Embryonic facial prominence (tissue), 1 donor: Measurements from ENCODE around the gene CCNDBP1.
"Not testable (repeated sequence)": the region's sequence is repeated elsewhere in the genome, so short reads cannot be mapped to it uniquely, and the experiment has no call there.

ENCODE experiments used
- DNase-seq: peaks from one replicate; pipeline ENCODE4 v3.0.0-alpha.2; 2016; ENCODE audit errors: extremely low spot score

Gene CCNDBP1

GRCh38 chr15:43214592-43215295 lies 29.5 kb downstream of the CCNDBP1 start:
- no peak for DNase-seq

GRCh38 chr15:43215961-43216360 lies 30.8 kb downstream of the CCNDBP1 start:
- no peak for DNase-seq

DNA sequence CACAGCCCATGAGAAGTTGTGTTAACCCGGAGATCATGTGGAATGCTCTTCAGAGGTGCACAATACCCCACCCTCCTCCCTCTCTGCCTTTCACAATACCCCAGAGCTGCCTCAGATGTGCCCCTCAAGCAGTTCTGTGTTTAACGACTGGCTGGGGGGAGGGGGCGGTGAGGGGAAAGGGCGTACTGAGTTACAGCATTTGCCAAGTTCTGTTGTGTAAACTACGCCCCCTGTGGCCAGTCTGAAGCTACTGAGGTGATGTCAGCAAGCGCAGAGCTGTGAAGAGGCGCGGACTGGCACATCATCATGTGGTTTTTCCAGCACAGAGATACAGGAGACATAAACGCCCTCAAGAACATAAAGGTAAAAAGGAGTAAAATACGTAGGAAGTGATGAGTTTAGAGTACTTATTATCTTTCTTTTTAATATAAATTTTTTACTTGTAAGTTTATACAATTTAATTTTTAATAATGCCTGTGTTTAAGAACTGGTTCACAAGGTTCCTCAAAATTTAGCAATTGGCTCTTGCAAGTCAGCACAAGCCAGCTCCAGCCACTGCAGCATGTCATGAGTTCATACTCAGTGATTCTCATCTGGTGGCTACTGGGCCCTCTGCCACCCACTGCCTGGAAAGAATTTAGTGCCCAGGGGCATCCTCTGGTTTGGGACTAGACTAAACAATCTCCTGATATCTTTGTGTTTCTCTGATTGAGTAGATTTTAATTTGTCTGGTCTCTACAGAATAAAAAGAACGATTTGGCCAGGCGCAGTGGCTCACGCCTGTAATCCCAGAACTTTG lies 33.9 kb downstream of the CCNDBP1 start:
- no peak for DNase-seq

GRCh38 chr15:43219929-43220928 lies 35.0 kb downstream of the CCNDBP1 start:
- DNase-seq, result no peak

DNA sequence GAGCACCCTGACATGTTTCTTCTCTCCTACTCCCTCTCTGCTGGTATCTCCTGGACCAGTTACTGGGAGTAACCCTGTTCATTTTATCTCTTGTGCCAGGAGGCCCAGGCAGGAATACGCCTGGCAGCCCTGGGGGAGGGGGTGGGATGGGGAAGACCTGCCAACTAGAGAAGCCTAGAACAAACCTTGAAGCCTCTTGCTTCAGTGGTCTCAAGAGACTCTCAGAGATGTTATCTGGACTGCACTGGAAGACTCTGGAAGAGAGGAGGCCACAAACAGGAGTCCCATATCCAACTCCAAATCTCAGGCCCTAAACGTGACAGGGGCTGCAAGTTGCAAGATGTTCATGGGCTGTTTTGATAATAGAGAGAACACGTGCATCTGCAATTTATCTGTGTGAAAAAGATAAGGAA lies 35.8 kb downstream of the CCNDBP1 start, which contains the start of gene EPB42:
Gene EPB42, minus strand, starts transcription at position 28 of the 413 bp plus-strand sequence. CDS start 193 bp downstream, outside the sequence.
- DNase-seq, result no peak

GRCh38 chr15:43221422-43221821 lies 36.2 kb downstream of the CCNDBP1 start:
- DNase-seq, result no peak

DNA sequence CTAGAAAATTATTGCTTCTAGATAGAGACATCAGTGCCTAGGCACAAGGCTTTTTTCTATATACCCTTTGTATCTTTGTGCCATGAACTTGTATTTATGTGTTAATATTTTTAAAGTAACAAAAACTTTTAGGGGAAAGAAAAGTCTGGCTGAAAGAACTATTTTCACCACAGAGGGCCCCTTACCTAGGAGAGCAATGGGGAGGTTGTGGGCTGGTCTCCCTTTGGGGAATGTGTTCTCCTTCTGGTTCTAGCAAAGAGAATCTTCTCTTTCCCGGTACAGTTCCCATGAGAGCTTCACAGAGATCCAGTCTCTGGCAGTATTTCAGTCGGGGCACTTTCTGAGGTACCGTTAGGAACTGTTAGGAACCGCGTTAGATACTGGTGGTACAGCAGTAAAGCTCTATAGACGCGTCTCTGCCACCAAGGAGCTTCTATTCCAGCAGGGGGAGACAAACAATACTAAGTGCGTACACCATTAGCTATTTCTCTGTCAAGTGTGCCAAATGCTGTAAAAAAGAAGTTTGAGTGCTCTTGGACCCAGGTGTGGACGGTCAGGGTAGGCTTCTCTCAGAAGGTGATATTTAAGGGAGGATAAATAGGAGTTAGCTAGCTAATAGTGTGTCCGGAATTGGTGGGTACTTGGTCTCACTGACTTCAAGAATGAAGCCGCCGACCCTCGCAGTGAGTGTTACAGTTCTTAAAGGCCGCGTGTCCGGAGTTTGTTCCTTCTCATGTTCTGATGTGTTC lies 40.2 kb downstream of the CCNDBP1 start:
- DNase-seq, result no peak

GRCh38 chr15:43225950-43226255 lies 40.7 kb downstream of the CCNDBP1 start:
- DNase-seq, result not testable (repeated sequence)

- no peak for DNase-seq
Measured at GRCh38 chr15:43226436-43227305, 41.5 kb downstream of the CCNDBP1 start.

DNA sequence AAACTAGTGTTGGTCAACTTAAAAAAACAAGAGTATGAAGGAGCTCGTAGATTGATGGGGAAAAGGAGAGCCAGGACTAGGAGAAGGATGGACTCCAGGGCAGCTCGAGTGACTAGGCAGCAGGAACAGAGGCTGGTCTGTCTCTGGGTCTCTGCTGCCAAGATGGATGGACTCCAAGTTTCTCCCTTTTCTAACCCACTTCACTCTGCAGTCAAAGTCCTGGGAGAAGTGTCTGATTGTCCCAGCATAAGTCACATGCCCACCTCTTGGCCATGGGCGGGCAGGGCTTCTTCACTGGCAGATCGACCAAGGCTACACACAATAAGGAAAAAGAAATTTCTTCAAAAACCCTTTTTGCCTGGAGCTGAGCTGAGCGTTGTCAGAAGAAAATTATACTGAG lies 44.8 kb downstream of the CCNDBP1 start:
- DNase-seq, result no peak

DNA sequence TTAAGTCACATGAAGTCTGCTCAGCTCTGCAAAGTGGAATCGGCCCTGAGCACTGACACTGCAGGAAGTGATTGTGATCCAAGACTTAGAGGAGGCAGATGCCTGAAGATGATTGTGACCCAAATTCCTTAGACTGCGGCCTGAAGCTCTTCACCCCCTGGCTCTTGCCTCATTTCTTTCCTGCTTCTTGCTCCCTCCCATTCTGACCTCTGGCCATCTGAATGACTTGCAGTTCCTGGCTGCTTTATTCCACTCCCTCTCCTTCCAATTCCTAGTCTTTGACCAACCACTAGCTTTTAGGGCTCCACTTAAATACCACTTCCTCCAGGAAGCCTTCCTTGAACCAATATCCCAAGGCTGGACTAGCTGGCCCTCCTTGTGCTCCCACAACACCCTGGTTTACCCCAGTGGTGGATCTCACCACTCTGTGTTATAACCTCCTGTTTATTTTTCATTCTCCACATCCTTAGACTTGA lies 45.5 kb downstream of the CCNDBP1 start:
- no peak for DNase-seq

DNA sequence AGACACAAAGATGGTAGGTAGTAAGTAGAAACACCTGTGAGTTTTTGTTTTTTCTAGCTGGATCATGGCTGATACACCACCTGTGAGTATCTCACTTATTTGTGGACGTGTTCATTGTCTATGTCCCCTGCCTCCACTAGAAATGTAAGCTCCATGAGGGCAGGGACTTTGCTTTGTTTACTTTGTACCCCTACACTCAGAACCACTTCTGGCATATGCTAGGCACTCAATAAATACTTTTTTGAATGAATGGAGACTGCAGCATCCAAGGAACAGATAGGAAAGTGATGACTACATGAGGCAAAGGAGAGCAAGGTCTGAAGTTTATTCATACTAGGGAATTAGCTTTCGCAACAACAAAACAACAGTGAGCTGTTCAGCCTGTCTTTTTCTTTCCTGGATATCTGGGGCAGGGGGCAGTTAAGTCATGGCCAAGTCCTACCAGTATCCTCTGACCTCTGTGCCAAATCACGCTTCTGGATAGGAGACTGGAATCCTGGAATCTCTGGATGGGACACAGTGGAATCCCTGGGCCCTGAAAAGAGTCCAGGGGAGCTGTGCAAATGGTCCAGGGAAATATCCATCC lies 47.2 kb downstream of the CCNDBP1 start:
- no peak for DNase-seq

GRCh38 chr15:43235536-43235935 lies 50.3 kb downstream of the CCNDBP1 start:
- no peak for DNase-seq

DNA sequence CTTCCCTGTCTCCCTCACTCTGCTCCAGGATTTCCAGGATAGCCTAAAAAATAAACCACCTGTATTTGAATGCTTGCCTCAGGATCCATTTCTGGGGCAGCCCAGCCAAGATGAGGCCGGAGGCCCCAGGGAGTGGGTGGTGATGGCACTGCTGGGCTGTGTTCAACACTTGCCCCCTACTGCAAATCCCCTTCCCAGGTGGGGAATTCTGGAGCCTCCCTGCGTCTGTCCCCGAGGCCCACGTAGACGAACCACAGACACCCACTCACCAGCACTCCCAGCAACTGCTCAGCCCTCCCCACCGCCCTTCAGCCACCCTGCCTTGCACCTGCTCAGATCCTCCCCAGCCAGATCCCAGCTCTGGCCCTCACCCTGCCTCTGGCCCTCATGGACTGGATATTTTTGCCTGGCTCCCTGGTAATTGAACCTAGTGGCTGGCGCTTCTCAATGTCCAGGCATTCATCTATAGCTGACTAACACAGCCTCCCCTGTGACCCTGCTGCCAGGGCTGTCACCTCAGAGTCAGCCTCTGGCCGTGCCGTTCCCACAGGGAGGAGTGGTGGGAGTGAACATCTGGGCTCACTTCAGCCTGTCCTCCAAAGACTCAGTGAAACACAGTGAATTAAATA lies 52.8 kb downstream of the CCNDBP1 start:
- no peak for DNase-seq

- no peak for DNase-seq
Measured at GRCh38 chr15:43238671-43239131, 53.5 kb downstream of the CCNDBP1 start.

DNA sequence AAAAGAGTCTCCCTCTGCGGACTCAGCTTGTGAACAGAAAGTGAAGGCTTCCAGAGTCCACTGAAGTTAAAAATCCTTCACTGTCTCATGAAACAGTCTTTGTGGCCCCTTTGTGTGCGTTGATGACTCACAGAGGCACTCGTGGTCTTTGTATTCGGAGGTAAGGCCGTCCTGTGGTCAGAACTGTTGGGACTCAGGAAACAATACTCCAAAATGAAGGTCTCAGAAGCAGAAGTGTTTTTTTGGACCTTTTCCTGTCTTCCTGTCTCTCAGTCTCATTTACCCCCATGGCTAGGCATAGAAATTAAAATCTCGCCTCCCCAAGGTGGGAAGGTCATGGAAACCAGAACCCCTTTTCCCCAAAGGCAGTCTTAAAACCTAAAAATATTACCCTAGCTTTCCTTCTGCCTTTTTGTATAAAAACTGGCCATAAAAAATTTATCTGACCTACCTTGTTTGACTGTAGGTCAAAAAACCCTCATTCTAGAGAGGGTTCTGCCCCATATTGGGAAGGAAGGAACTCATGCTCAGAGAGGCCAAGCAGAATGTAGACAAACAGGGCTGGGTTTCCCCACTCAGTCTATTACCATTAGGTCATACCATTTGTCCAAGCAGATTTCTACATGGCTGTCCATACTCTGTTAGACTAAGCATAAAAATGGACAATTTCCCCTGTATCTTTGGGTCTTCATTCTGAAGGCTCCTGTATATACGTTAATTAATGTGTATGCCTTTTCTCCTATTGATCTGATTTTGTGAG lies 54.7 kb downstream of the CCNDBP1 start:
- no peak for DNase-seq

DNA sequence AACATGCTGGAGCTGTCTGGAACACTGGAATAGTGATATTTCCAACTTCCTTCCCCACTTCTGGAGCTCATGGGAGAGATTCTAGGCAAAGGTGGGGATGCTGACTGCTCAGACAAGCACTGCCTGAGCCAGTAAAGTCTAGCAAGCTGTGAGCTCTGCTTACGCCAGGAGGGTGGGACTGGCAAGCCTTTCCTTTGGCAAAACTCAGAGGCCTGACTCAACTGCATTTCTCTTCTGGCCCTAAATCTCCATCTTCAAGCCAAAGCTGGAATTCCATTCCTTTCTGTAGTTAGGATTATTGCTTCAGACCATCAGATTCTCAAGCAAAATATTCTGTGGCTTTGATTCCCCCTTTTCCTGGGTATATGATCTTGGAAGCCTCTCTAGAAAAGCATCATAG lies 55.9 kb downstream of the CCNDBP1 start:
- DNase-seq, result no peak

DNA sequence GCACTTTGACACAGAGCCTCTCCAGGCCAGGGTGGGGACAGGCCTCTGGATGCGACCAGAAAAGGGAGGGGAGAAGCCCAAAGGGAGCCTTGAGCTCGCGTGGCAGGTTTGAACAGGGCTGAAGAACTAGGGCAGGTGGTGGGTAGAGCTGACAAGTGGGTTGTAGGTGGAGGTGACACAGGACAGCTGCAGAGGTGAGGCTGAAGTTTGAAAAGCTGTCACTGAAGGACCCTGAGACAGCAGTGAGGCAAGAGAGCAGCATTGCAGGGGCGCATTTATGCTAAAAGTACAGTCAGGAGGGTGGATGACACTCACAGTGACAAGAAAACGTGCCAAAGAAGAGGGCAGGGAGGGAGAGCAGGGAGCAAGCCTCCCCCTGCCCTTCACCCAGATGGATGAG lies 57.4 kb downstream of the CCNDBP1 start:
- DNase-seq, result no peak
